ENCODE measurements around the gene TRIML1. TPM values are rescaled to one million over a fixed set of nuclear protein-coding genes. Genes with fewer than 3 reads are reported as not detected.

TRIML1 gene
- total and polyA plus RNA-seq, 2 experiments from 2014 or later: not detected

- TF ChIP-seq EZH2phosphoT487 (IDR thresholded peaks at IDR 0.05; ENCODE audit: insufficient read depth, low read depth) (no peak), EZH2 (IDR thresholded peaks at IDR 0.05; ENCODE audit: insufficient read depth, poor library complexity, severe bottlenecking) (no peak)
- no peaks in the 10 kb centered on the region for H3K27me3 ChIP-seq (replicated peaks; ENCODE audit: insufficient read depth)
- no peaks in the 10 kb centered on the region for H3K4me1 ChIP-seq (ENCODE audit: insufficient read depth)
- no peak overlapping the region for H3K9ac ChIP-seq
- no peak overlapping the region for H2AFZ ChIP-seq
- H3K27ac ChIP-seq: no peak overlapping the region
- no peaks in the 10 kb centered on the region for H3K9me3 ChIP-seq (ENCODE audit: low read depth)
- no peaks in the 10 kb centered on the region for H3K79me2 ChIP-seq (ENCODE audit: insufficient read depth)
- H3K4me3 ChIP-seq: no peak overlapping the region
- no peaks in the 10 kb centered on the region for H3K9me2 ChIP-seq (ENCODE audit: insufficient read depth)
- no peaks in the 10 kb centered on the region for H4K20me1 ChIP-seq (ENCODE audit: insufficient read depth)
- no peaks in the 10 kb centered on the region for H3K36me3 ChIP-seq (ENCODE audit: low read depth)
- 27 to 33% methylated on average over 10 of the region's 10 CpGs for WGBS, 2 experiments (ENCODE audit: low coverage in 1 of 2, low lambda C conversion rate in 2 of 2, missing lambda C conversion rate in 2 of 2)
- no peak for DNase-seq
- H3F3A ChIP-seq (ENCODE audit: insufficient read depth): no peaks in the 10 kb centered on the region
- in situ Hi-C loops (cut with MboI): no loop called here
- H3K4me2 ChIP-seq (ENCODE audit: unreplicated experiment): no peak overlapping the region
Observed at GRCh38 chr4:188145601-188146000, 6.4 kb downstream of the TRIML1 start.

DNA sequence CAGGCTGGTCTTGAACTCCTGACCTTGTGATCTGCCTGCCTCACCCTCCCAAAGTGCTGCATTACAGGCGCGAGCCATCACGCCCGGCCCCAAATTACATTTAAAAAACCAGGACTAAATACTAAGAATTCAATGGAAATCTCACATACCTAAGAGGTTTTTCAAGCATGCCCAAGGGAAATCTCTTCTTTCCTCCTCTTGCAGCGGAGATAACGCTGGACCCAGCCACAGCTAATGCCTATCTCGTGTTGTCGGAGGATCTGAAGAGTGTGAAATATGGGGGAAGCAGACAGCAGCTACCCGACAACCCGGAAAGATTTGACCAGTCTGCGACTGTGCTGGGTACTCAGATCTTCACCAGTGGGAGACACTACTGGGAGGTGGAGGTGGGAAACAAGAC is 7.4 kb downstream of the TRIML1 start:
- H3K9me2 ChIP-seq (ENCODE audit: insufficient read depth): no peaks in the 10 kb centered on the region
- WGBS, 2 experiments (ENCODE audit: low coverage in 1 of 2, low lambda C conversion rate in 2 of 2, missing lambda C conversion rate in 2 of 2): 47 to 57% methylated on average over 11 of the region's 11 CpGs
- in situ Hi-C loops (cut with MboI): no loop called here
- H3F3A ChIP-seq (ENCODE audit: insufficient read depth): no peaks in the 10 kb centered on the region
- DNase-seq: no peak
- TF ChIP-seq EZH2 (IDR thresholded peaks at IDR 0.05; ENCODE audit: insufficient read depth, poor library complexity, severe bottlenecking): no peak
- no peaks in the 10 kb centered on the region for H3K4me1 ChIP-seq (ENCODE audit: insufficient read depth)
- no peaks in the 10 kb centered on the region for H3K27me3 ChIP-seq (replicated peaks; ENCODE audit: insufficient read depth)
- no peak overlapping the region for H3K27ac ChIP-seq
- no peaks in the 10 kb centered on the region for H4K20me1 ChIP-seq (ENCODE audit: insufficient read depth)
- H3K9ac ChIP-seq: no peak overlapping the region
- no peak overlapping the region for H3K4me2 ChIP-seq (ENCODE audit: unreplicated experiment)
- H3K36me3 ChIP-seq (ENCODE audit: low read depth): no peaks in the 10 kb centered on the region
- H3K79me2 ChIP-seq (ENCODE audit: insufficient read depth): no peaks in the 10 kb centered on the region
- no peaks in the 10 kb centered on the region for H3K9me3 ChIP-seq (ENCODE audit: low read depth)
- H2AFZ ChIP-seq: no peak overlapping the region
- no peak overlapping the region for H3K4me3 ChIP-seq

DNA sequence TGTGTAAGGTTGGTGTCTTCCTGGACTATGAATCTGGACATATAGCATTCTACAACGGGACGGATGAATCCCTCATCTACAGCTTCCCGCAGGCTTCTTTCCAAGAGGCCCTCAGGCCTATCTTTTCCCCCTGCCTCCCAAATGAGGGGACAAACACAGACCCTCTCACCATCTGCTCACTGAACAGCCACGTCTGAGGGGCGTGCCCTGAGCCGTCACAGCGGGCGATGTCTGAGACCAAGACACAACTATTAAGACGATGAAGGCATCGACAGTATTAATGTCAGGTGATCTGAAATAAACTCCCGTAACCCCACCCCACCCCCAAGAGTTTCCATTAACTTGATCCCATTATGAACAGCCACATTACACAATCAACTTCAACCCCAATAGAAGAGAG is 7.9 kb downstream of the TRIML1 start:
- Histone ChIP-seq H3K79me2 (ENCODE audit: insufficient read depth) (no peaks in the 10 kb centered on the region), H2AFZ (no peak overlapping the region), H3K9me2 (ENCODE audit: insufficient read depth) (no peaks in the 10 kb centered on the region), H3K9me3 (ENCODE audit: low read depth) (no peaks in the 10 kb centered on the region), H3K4me3 (no peak overlapping the region), H3K27ac (no peak overlapping the region), H3K27me3 (replicated peaks; ENCODE audit: insufficient read depth) (no peaks in the 10 kb centered on the region), H3K36me3 (ENCODE audit: low read depth) (no peaks in the 10 kb centered on the region), H3F3A (ENCODE audit: insufficient read depth) (no peaks in the 10 kb centered on the region), H3K4me2 (ENCODE audit: unreplicated experiment) (no peak overlapping the region), H3K9ac (no peak overlapping the region), H3K4me1 (ENCODE audit: insufficient read depth) (no peaks in the 10 kb centered on the region), H4K20me1 (ENCODE audit: insufficient read depth) (no peaks in the 10 kb centered on the region)
- TF ChIP-seq EZH2 (IDR thresholded peaks at IDR 0.05; ENCODE audit: insufficient read depth, poor library complexity, severe bottlenecking) (no peak), EZH2phosphoT487 (IDR thresholded peaks at IDR 0.05; ENCODE audit: insufficient read depth, low read depth) (no peak)
- no peak for DNase-seq
- WGBS, 2 experiments (ENCODE audit: low coverage in 1 of 2, low lambda C conversion rate in 2 of 2, missing lambda C conversion rate in 2 of 2): 57 to 58% methylated on average over 11 of the region's 11 CpGs
- in situ Hi-C loops (cut with MboI): no loop called here

DNA sequence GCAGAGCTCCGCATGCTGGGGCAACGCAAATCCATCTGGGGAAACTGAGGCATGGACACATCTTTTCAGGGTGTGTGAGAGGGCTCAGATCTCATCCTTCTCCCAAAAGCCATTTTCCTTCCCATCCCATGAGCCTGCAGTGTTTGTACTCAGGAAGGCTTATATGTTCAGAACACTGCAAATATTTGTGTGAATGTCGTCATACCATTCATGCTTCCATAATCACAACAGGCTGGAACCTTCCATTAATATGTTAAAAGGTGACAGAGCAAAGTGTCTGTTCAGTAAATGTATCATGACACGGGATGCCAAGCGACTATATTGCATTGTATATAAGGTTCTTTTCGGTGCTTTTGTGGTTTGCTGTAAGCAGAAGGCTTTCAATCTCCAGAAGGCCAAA is 8.5 kb downstream of the TRIML1 start:
- Histone ChIP-seq H3K4me1 (ENCODE audit: insufficient read depth) (no peaks in the 10 kb centered on the region), H4K20me1 (ENCODE audit: insufficient read depth) (no peaks in the 10 kb centered on the region), H3K4me3 (no peak overlapping the region), H3K4me2 (ENCODE audit: unreplicated experiment) (no peak overlapping the region), H3K27ac (no peak overlapping the region), H2AFZ (no peak overlapping the region), H3K36me3 (ENCODE audit: low read depth) (no peaks in the 10 kb centered on the region), H3K79me2 (ENCODE audit: insufficient read depth) (no peaks in the 10 kb centered on the region), H3F3A (ENCODE audit: insufficient read depth) (no peaks in the 10 kb centered on the region), H3K9me3 (ENCODE audit: low read depth) (no peaks in the 10 kb centered on the region), H3K9me2 (ENCODE audit: insufficient read depth) (no peaks in the 10 kb centered on the region), H3K9ac (no peak overlapping the region), H3K27me3 (replicated peaks; ENCODE audit: insufficient read depth) (no peaks in the 10 kb centered on the region)
- in situ Hi-C loops (cut with MboI): no loop called here
- 27 to 28% methylated on average over 6 of the region's 6 CpGs for WGBS, 2 experiments (ENCODE audit: low coverage in 1 of 2, low lambda C conversion rate in 2 of 2, missing lambda C conversion rate in 2 of 2)
- no peak for DNase-seq
- TF ChIP-seq EZH2 (IDR thresholded peaks at IDR 0.05; ENCODE audit: insufficient read depth, poor library complexity, severe bottlenecking) (no peak), EZH2phosphoT487 (IDR thresholded peaks at IDR 0.05; ENCODE audit: insufficient read depth, low read depth) (no peak)
